SW 1271 (cell line): Measurements from ENCODE around the gene SLCO4A1.

ENCODE experiments used
- DNase-seq, 2 experiments: peaks; one replicate each; lab custom pipeline; 2025; lab: John Stamatoyannopoulos, UW

The SLCO4A1 gene

DNA sequence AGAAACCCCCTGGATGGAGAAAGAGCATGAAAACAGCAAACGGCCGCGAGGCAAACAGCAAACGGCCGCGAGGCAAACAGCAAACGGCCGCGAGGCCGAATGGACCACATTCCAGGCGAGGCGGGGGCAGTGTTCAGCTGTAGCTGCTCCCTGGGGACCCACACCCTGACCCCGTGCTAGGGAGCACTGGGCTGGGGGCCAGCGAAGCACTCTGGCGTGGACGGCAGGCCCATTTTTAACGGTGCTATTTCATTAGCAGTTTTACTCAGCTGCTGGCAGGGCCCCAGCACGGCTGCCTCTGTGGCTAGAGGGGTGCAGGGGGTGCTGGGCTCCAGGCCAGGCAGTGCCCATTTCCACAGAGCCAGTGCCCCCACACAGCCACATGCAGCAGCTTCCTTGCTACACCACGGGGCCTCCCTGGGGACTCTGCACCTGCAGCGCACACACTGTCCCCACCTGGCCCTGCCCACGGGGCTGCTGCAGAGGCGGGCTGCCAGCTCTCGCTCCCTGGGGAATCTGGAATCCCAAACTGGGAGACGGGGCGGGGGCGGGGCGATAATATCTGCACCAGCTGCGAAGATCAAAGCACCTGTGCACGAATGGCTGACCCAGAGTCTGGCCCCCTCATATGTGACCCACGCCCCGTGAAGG, 35.6 kb upstream of the SLCO4A1 start:
- no peak for DNase-seq

GRCh38 chr20:62607366-62608217, 34.7 kb upstream of the SLCO4A1 start:
- no peak for DNase-seq

DNA sequence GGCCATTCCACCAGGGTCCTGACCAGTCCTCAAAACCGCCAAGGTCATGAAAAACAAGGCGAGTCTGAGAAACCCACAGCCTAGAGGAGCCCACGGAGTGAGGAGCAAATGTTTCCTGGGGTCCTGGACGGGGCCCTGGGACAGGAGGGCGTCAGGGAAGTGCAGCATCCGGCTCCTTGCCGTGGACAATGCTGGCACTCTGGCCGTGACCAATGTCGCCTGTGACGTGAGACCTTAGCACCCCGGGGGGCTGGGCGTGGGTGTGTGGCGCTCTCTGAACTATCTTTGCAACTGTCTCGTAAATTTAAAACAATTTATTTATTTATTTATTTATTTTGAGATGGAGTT, 34.1 kb upstream of the SLCO4A1 start:
- no peak for DNase-seq

DNA sequence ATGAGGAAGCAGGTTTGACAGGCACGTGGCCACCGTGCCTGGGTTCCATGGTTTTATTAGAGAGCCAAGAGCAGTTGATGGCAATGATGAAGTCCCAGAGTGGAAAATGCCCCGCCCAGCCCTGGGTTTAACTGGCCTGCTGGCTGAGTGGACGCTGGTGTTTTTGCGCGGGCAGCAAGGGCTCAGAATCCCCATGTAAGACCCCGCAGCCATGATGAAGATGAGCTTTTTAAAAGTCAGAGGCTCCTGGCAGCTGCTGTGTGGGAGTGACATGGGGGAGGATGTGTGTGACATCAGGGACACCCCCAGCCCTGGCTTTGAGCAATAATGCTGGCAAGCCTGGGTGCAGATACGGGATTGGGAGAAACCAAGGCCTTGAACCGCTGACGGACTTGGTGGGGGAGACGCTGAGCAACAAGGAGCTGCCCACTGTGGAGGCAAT, 33.0 kb upstream of the SLCO4A1 start:
- no peak for DNase-seq

DNA sequence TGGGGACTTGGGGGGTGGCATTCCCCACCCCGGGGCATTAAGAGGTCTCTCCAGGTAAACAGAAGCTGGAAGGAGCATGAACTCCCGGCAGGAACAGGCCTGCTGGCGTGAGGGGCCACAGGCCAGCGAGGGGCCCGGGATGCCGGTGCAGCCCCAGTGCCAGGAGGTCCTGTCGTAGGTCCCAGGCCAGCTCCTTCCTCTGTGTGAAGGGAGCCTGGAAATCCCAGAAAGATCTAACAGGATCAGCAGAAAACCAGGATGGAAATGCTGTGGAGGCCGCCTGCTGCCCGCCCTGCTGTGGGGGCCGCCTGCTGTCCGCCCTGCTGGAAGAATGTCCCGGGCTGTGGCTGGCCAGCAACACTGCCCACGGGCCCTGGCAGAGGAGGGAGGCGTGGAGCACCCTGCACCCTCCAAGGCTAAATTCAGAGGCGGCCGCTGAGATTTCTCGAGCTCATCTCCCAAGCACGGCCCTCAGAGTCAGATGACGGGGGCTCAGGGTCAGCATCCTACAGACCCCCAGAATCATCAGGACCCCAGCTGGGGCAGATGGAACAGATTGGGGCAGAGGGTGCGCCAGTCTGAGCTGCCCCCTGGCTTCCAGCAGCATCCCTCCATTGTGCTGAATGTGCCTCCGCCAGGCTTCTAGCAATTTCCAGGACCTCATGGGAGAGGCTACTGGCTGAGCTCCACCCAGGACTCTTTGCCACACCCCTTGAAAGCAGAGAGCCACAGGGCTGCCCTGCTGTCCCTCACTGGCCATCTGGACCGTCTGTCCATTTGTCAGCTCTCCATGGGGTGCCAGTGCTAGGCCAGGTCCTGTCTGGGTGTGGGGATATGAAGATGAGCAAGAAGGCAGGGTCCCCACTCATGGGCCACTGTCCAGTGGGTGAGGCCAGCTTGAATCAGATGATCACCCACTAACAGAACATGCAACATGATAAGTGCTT, 32.2 kb upstream of the SLCO4A1 start:
- no peak for DNase-seq

- no peak for DNase-seq
These were observed 31.3 kb upstream of the SLCO4A1 start for GRCh38 chr20:62611012-62611411.

GRCh38 chr20:62611819-62612218, 30.5 kb upstream of the SLCO4A1 start:
- DNase-seq, result no peak

DNA sequence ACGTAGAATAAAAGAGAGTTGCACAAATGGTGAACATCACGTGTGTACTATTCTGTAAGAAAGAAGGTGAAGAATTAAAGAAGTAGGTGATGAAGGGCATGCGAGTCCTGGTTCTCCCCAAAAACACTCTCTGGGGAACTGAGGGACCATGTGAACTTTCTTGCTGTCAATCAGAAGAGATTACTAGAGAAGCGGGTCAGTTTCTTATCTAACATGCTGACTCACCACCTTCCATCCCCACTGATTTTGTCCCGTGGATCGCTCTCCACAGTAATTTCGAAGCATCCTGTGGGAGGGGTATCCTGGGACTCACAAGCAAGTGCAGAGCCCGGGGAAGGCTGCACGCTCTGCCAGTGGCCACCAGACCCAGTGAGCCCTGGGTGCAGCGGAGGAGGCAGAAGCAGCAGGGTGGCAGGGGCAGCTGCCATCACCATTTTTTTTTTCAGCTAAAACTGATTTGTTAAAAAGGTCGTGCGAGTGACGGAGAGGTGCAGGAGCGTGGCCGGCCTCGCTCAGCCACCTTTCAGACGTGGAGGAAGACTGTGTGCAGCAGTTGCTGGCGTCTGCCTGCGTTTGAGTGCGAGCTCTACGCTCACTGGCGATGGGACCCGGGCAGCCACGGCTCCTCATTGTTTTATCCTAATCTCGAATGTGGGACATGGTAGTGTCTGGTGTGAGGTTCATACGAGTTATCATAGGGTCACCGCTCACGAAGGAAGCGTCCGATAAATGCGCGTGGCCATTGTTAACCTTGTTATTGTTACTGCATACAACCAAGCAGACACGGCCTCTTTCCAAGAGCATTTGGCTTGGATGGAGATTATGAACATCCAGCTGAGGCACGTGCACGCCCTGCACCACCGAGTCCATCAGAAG, 28.0 kb upstream of the SLCO4A1 start:
- no peak for DNase-seq

GRCh38 chr20:62614961-62615680, 27.2 kb upstream of the SLCO4A1 start:
- DNase-seq, result no peak

GRCh38 chr20:62615750-62616251, 26.5 kb upstream of the SLCO4A1 start:
- no peak for DNase-seq

DNA sequence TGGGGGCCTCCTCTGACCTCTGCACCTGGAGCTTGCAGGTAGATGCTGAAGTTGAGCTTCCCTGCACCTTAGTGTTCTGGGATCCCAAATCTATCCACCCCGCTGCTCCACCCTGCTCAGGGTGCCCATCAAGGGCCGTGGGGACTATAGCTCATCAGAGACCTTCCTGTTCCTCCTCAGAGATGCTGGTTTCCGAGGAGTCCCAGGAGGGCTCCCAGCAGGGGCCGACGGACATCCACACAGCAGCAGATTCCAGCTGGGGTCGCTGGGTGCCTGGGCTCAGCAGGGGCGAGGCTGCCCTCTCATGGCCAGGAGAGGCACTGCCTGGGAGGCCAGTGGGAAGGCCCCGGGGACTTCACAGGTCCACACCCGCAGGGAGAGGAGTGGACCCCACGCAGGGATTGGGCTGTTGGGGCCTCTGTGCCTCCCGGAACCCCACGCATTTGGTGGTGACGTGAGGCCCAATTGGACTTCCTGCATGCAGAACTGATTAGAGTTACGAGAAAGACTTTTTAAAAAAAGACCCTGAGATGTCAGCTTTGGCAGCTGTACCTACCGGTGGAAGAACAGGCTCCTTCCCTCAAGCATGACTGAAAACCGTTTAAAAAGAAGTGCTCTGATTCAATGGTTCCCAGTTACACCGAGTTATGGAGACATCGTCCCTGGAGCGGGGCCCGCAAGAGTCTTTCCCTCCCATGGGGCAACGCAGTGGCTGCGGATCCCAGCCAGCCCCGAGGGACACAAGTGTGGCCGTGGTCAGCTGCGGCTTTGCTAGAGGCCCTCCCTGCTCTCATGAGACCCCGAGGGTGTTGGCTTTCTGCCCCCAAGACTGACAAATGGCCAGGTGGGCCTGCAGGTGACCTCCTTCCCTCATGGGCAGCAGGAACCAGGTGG, 25.3 kb upstream of the SLCO4A1 start:
- DNase-seq, result peak; percentile 62 to 71

GRCh38 chr20:62617711-62618483, 24.4 kb upstream of the SLCO4A1 start:
- peak; percentile 82 to 88 for DNase-seq

- DNase-seq, result peak; percentile 36 to 46
These were observed 23.4 kb upstream of the SLCO4A1 start for GRCh38 chr20:62618611-62619529.

- no peak for DNase-seq
These were observed 21.7 kb upstream of the SLCO4A1 start for GRCh38 chr20:62620625-62621024.

DNA sequence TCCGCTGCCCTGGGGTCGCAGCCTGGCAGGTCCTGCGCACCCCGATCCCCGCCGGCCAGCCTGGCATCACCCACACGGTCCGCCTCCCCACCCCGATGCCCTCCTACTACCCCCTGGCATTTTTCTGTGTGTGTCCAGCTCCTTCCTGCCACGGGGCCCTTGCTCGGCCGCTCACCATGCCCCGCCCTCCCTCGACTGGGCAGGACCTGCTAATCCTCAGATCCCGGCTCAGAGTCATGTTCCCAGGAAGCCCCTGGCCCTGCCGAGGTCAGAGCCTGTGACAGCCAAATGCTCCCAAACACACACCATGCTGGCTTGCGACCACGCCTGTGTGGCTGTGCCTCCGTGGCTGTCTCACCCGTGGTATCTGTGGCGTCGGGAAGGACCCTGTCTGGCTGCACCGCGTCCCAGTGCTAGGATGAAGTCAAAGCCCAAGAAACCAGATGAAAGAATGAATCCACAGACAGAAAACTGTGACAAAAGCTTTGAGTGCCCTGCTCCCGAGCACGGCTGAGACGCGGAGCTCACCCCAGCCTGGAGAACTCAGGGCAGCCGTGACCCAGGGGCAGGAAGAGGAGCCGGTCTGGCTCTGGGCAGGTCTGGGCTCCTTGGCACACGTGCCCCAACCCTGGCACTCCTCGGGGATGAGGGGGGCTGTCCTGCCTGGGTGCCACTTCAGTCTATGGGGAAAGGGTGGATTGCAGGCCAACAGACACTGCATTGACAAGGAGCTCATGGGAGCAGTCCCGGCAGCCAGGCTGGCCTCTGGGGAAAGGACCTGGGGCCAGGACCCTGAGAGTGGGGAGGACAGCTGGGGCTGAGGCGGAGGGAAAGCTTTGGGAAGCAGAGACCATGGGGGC, 20.8 kb upstream of the SLCO4A1 start:
- no peak for DNase-seq

DNA sequence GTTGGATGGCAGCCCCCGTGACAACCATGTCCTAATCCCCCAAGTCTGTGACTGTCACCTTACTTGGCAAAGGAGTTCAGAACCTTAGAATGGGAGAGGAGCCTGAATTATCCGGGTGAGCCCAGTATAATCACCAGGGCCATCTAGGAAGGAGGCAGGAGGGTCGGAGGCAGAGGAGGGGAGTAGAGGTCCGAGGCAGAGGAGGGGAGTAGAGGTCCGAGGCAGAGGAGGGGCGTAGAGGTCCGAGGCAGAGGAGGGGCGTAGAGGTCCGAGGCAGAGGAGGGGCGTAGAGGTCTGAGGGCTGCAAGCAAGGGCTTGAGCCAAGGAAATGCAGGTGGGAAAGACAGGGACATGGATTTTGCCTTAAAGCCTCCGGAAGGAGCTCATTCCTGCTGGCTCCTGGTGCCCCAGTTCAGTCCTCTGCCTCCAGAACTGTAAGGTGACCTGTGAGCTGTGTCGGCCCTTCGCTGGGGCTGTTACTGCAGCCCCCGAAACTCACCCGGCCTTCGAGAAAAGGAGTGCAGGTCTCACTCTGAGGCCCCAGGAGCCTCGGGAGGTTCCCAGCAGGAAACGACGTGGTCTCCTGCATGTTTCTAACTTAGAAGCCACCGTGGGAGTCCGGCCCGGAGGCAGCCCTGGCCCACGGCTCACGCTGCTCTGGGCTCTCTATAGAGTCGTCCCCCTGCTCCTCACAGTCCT, 20.0 kb upstream of the SLCO4A1 start:
- DNase-seq, result no peak
